GM12878 (cell line): Measurements from ENCODE around the gene IPPK. TPM values are rescaled to one million over a fixed set of nuclear protein-coding genes. Genes with fewer than 3 reads are reported as not detected.

ENCODE experiments used
- ATAC-seq: fragments of 200-7000 bp; cut with Tn5 transposase; 3 replicates; pipeline ENCODE4 v1.9.1; 2020; ENCODE audit warnings: mild to moderate bottlenecking, moderate library complexity
- BruUV-seq: library from RNA; stranded (reverse); fragments of 400-500 nt; replicated peaks from 2 replicates; lab custom pipeline; 2021; lab: Mats Ljungman, UMichigan
- CTCF ChIA-PET: fragments of 300-600 bp; sonication (Branson Sonifier 250); formaldehyde crosslinking; extraction: SDS; loops from one replicate; lab custom pipeline; 2021; ENCODE audit warnings: inconsistent platforms; lab: Yijun Ruan, JAX
- POLR2A ChIA-PET: fragments of 350-600 bp; formaldehyde crosslinking; extraction: SDS; loops from one replicate; lab custom pipeline; 2021; ENCODE audit warnings: inconsistent platforms; lab: Charles Lee
- RAD21 ChIA-PET: fragments of 300-600 bp; sonication (Branson Sonifier 250); formaldehyde crosslinking; loops from one replicate; lab custom pipeline; 2023; ENCODE audit warnings: antibody characterized with exemption; ENCODE audit not compliant: unreplicated experiment; lab: Charles Lee
- SMC1A ChIA-PET: fragments of 300-600 bp; sonication (Branson Sonifier 250); formaldehyde crosslinking; loops from one replicate; lab custom pipeline; 2023; ENCODE audit not compliant: unreplicated experiment, uncharacterized antibody; lab: Charles Lee
- DNase-seq: peaks from one replicate; pipeline ENCODE4 v3.0.0-alpha.2; 2011; ENCODE audit warnings: low read depth, low spot score
- FAIRE-seq: peaks from 3 replicates; lab custom pipeline; 2011; peaks lifted over from hg19 to GRCh38; lab: Jason Lieb, UNC
- H2AFZ ChIP-seq: 2 replicates; pipeline ENCODE4 v1.6.0; 2011; ENCODE audit warnings: low read depth, low read length, control low read depth; ENCODE audit not compliant: control insufficient read depth
- H3K27ac ChIP-seq: 2 replicates; pipeline ENCODE4 v1.5.1; 2011; ENCODE audit warnings: control low read depth; ENCODE audit not compliant: control insufficient read depth, insufficient read depth
- H3K27me3 ChIP-seq, 2 experiments: replicated peaks in 1 of 2; 2 replicates each; pipeline versions ENCODE4 v1.6.0 to v1.6.1; 2011; ENCODE audit warnings: low read length in 1 of 2; ENCODE audit not compliant: control insufficient read depth in 2 of 2, insufficient read depth in 2 of 2
- H3K36me3 ChIP-seq, 2 experiments: 2 replicates each; pipeline ENCODE4 v1.5.1; 2011; ENCODE audit warnings: low read length in 1 of 2; ENCODE audit not compliant: control insufficient read depth in 2 of 2, insufficient read depth in 2 of 2
- H3K4me1 ChIP-seq: 2 replicates; pipeline ENCODE4 v1.6.1; 2011; ENCODE audit warnings: mild to moderate bottlenecking, low read length, moderate library complexity, mixed read lengths; ENCODE audit not compliant: control insufficient read depth, insufficient read depth
- H3K4me2 ChIP-seq: 2 replicates; pipeline ENCODE4 v1.6.0; 2011; ENCODE audit warnings: control low read depth; ENCODE audit not compliant: control insufficient read depth, insufficient read depth
- H3K4me3 ChIP-seq: fragments of 200-600 bp; sonication (generic); 2 replicates; pipeline ENCODE4 v1.5.1; 2016
- H3K79me2 ChIP-seq: 2 replicates; pipeline ENCODE4 v1.6.0; 2011; ENCODE audit warnings: low read length; ENCODE audit not compliant: control insufficient read depth, insufficient read depth
- H3K9ac ChIP-seq: 2 replicates; pipeline ENCODE4 v1.8.0; 2011; ENCODE audit warnings: low read length, control low read depth, mixed read lengths; ENCODE audit not compliant: control insufficient read depth, insufficient read depth
- H3K9me3 ChIP-seq: replicated peaks from 3 replicates; pipeline ENCODE4 v1.5.1; 2011; ENCODE audit warnings: mild to moderate bottlenecking, low read length; ENCODE audit not compliant: control insufficient read depth, insufficient read depth
- H4K20me1 ChIP-seq: 2 replicates; pipeline ENCODE4 v1.6.0; 2011; ENCODE audit not compliant: control insufficient read depth, insufficient read depth
- BACH1 ChIP-seq: fragments of 450-650 bp; IDR thresholded peaks from 2 replicates; pipeline ENCODE4 v1.6.1; 2017; ENCODE audit warnings: mild to moderate bottlenecking, borderline replicate concordance
- BCL3 ChIP-seq: IDR thresholded peaks from 2 replicates; pipeline ENCODE4 v1.6.1; 2011; ENCODE audit warnings: borderline replicate concordance, low read depth, mild to moderate bottlenecking, moderate library complexity, low read length; ENCODE audit not compliant: insufficient read depth, poor library complexity, severe bottlenecking
- CHD1 ChIP-seq: IDR thresholded peaks from 2 replicates; pipeline ENCODE4 v1.6.1; 2012; ENCODE audit warnings: low read depth, low read length, improper control_type of control experiment
- ESRRA ChIP-seq: IDR thresholded peaks from 2 replicates; pipeline ENCODE4 v1.6.1; 2012; ENCODE audit warnings: mild to moderate bottlenecking, low read length, improper control_type of control experiment
- JUND ChIP-seq: IDR thresholded peaks from 2 replicates; pipeline ENCODE4 v1.6.1; 2012; ENCODE audit warnings: low read depth, mild to moderate bottlenecking, low read length, improper control_type of control experiment, moderate library complexity
- TCF12 ChIP-seq: IDR thresholded peaks from 2 replicates; pipeline ENCODE4 v1.6.1; 2011; ENCODE audit warnings: low read depth, mild to moderate bottlenecking, low read length
- ZBTB4 ChIP-seq: fragments of 450-650 bp; formaldehyde crosslinking; IDR thresholded peaks from 2 replicates; pipeline ENCODE4 v1.4.0; 2022; ENCODE audit warnings: mild to moderate bottlenecking, moderate library complexity
- WGBS: methylation state at CpG from one replicate; pipeline ENCODE4 v1.1.6; 2016; ENCODE audit warnings: low lambda C conversion rate; ENCODE audit not compliant: insufficient replicate concordance, insufficient coverage; ENCODE audit errors: missing lambda C conversion rate; 5-methylcytosine and 5-hydroxymethylcytosine counted together
- in situ Hi-C: fragments of 300-500 bp; cut with MboI; formaldehyde crosslinking; loops from 9 replicates; pipeline ENCODE4 v1.14.3; 2018; ENCODE audit warnings: mixed read lengths
- intact Hi-C: fragments of 100-400 bp; cut with micrococcal nuclease; formaldehyde crosslinking; loops from one replicate; pipeline ENCODE4 v1.14.2; 2022; ENCODE audit not compliant: unreplicated experiment
- polyA plus RNA-seq, 11 experiments: library from polyadenylated mRNA; depleted of rRNA in 4 of 11; unstranded in 6 of 11; stranded (reverse) in 5 of 11; fragments of >200 nt; fragmentation: Nextera tagmentation in 4 of 11; fragmentation: Illumina TruSeq in 1 of 11; extraction: Ambion mirVana in 4 of 11; extraction: Trizol in 1 of 11; gene quantifications; 1 replicate in 1 of 11; 2 replicates in 10 of 11; pipeline versions ENCODE4 v1.2.1 to v1.2.3, GENCODE V29; 2011 to 2016; ENCODE audit warnings: inconsistent platforms in 2 of 11, missing spikeins in 2 of 11, low read depth in 1 of 11
- total RNA-seq, 4 experiments: library from RNA; depleted of rRNA in 3 of 4; stranded (reverse); fragments of >200 nt in 3 of 4; fragmentation: Illumina TruSeq in 1 of 4; extraction: Trizol in 1 of 4; gene quantifications; 2 replicates each; pipeline versions ENCODE4 v1.2.1 to v1.2.3, GENCODE V29; 2013 to 2021

Gene IPPK
- total and polyA plus RNA-seq, 10 of the 15 experiments (the other 5 are each of a cell fraction or from before 2014, with no cell fraction given), result 2.1 to 22.1 (median 11.4) TPM

GRCh38 chr9:92639791-92640271, 30.1 kb downstream of the IPPK start:
- peaks cover 21 to 44% of the 10 kb centered on the region in 2 experiments for H3K36me3 ChIP-seq
- no peak overlapping the region for H3K9ac ChIP-seq
- H2AFZ ChIP-seq, result no peak overlapping the region
- no peaks in the 10 kb centered on the region for H3K4me1 ChIP-seq
- ATAC-seq (no peak), DNase-seq (no peak), FAIRE-seq (no peak)
- H3K4me2 ChIP-seq, result no peak overlapping the region
- no peaks in the 10 kb centered on the region; the same call in 1 of the 2 replicates for H4K20me1 ChIP-seq
- in situ Hi-C loops, result loop anchor here (5.0 kb wide), 1 partner anchor 503 kb away; no protein-coding TSS in a partner anchor
- ChIA-PET RAD21 (no interaction called here), POLR2A (no interaction called here), SMC1A (no interaction called here), CTCF (interaction anchor here (1.0 kb wide), 1 partner anchor 9 kb away, joined by 4 read pairs; no protein-coding TSS in a partner anchor)
- BruUV-seq, result no TSS peak
- H3K79me2 ChIP-seq, result no peaks in the 10 kb centered on the region
- WGBS, result 96% methylated on average over 8 of the region's 9 CpGs
- no peak overlapping the region for H3K4me3 ChIP-seq
- H3K27me3 ChIP-seq, result no peaks in the 10 kb centered on the region
- H3K27ac ChIP-seq, result no peak overlapping the region
- no peak for TF ChIP-seq JUND
- no peak for TF ChIP-seq TCF12
- TF ChIP-seq ZBTB4, result no peak
- no peak for TF ChIP-seq BCL3
- TF ChIP-seq CHD1, result no peak
- no peak for TF ChIP-seq BACH1
- no peak for TF ChIP-seq ESRRA
- H3K9me3 ChIP-seq, result no peaks in the 10 kb centered on the region
- intact Hi-C loops, result loop anchor here (10.0 kb wide), 1 partner anchor 135 kb away; no protein-coding TSS in a partner anchor
